ENCODE measurements around the gene ADK.

The ADK gene

GRCh38 chr10:74672430-74673165 is 521.6 kb downstream of the ADK start:
- no peak for TF ChIP-seq TAF1 (IDR thresholded peaks at IDR 0.05; ENCODE audit: borderline replicate concordance, insufficient read depth, low read length)
- TF ChIP-seq POLR2AphosphoS5 (IDR thresholded peaks at IDR 0.05; ENCODE audit: low read depth, low read length), result no peak
- no peak for TF ChIP-seq SIN3A (IDR thresholded peaks at IDR 0.05; ENCODE audit: borderline replicate concordance, insufficient read depth, low read length)
- no peak for TF ChIP-seq FOXP2 (optimal IDR thresholded peaks at IDR 0.05; ENCODE audit: borderline replicate concordance, extremely low read depth, extremely low read length, insufficient read depth)
- TF ChIP-seq REST (IDR thresholded peaks at IDR 0.05; ENCODE audit: insufficient read depth in 1 of 2, low read depth in 2 of 2, low read length in 2 of 2), result no peak

GRCh38 chr10:74674927-74675326 is 523.9 kb downstream of the ADK start:
- TF ChIP-seq FOXP2 (optimal IDR thresholded peaks at IDR 0.05; ENCODE audit: borderline replicate concordance, extremely low read depth, extremely low read length, insufficient read depth), result no peak
- TF ChIP-seq POLR2AphosphoS5 (IDR thresholded peaks at IDR 0.05; ENCODE audit: low read depth, low read length), result no peak
- no peak for TF ChIP-seq TAF1 (IDR thresholded peaks at IDR 0.05; ENCODE audit: borderline replicate concordance, insufficient read depth, low read length)
- TF ChIP-seq SIN3A (IDR thresholded peaks at IDR 0.05; ENCODE audit: borderline replicate concordance, insufficient read depth, low read length), result no peak
- no peak for TF ChIP-seq REST (IDR thresholded peaks at IDR 0.05; ENCODE audit: insufficient read depth in 1 of 2, low read depth in 2 of 2, low read length in 2 of 2)

- no peak for TF ChIP-seq FOXP2 (optimal IDR thresholded peaks at IDR 0.05; ENCODE audit: borderline replicate concordance, extremely low read depth, extremely low read length, insufficient read depth)
- TF ChIP-seq SIN3A (IDR thresholded peaks at IDR 0.05; ENCODE audit: borderline replicate concordance, insufficient read depth, low read length), result no peak
- no peak for TF ChIP-seq POLR2AphosphoS5 (IDR thresholded peaks at IDR 0.05; ENCODE audit: low read depth, low read length)
- no peak for TF ChIP-seq REST (IDR thresholded peaks at IDR 0.05; ENCODE audit: insufficient read depth in 1 of 2, low read depth in 2 of 2, low read length in 2 of 2)
- TF ChIP-seq TAF1 (IDR thresholded peaks at IDR 0.05; ENCODE audit: borderline replicate concordance, insufficient read depth, low read length), result no peak
Observed at GRCh38 chr10:74675484-74675883, 524.5 kb downstream of the ADK start.

- TF ChIP-seq TAF1 (IDR thresholded peaks at IDR 0.05; ENCODE audit: borderline replicate concordance, insufficient read depth, low read length) (no peak), POLR2AphosphoS5 (IDR thresholded peaks at IDR 0.05; ENCODE audit: low read depth, low read length) (no peak), REST (IDR thresholded peaks at IDR 0.05; ENCODE audit: insufficient read depth in 1 of 2, low read depth in 2 of 2, low read length in 2 of 2) (no peak), FOXP2 (optimal IDR thresholded peaks at IDR 0.05; ENCODE audit: borderline replicate concordance, extremely low read depth, extremely low read length, insufficient read depth) (no peak), SIN3A (IDR thresholded peaks at IDR 0.05; ENCODE audit: borderline replicate concordance, insufficient read depth, low read length) (no peak)
Observed at GRCh38 chr10:74677951-74678350, 526.9 kb downstream of the ADK start.
